Measurements from ENCODE around the gene SUDS3.
"Not testable (repeated sequence)": the region's sequence is repeated elsewhere in the genome, so short reads cannot be mapped to it uniquely, and the experiment has no call there.

SUDS3 gene, protein sequence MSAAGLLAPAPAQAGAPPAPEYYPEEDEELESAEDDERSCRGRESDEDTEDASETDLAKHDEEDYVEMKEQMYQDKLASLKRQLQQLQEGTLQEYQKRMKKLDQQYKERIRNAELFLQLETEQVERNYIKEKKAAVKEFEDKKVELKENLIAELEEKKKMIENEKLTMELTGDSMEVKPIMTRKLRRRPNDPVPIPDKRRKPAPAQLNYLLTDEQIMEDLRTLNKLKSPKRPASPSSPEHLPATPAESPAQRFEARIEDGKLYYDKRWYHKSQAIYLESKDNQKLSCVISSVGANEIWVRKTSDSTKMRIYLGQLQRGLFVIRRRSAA

DNA sequence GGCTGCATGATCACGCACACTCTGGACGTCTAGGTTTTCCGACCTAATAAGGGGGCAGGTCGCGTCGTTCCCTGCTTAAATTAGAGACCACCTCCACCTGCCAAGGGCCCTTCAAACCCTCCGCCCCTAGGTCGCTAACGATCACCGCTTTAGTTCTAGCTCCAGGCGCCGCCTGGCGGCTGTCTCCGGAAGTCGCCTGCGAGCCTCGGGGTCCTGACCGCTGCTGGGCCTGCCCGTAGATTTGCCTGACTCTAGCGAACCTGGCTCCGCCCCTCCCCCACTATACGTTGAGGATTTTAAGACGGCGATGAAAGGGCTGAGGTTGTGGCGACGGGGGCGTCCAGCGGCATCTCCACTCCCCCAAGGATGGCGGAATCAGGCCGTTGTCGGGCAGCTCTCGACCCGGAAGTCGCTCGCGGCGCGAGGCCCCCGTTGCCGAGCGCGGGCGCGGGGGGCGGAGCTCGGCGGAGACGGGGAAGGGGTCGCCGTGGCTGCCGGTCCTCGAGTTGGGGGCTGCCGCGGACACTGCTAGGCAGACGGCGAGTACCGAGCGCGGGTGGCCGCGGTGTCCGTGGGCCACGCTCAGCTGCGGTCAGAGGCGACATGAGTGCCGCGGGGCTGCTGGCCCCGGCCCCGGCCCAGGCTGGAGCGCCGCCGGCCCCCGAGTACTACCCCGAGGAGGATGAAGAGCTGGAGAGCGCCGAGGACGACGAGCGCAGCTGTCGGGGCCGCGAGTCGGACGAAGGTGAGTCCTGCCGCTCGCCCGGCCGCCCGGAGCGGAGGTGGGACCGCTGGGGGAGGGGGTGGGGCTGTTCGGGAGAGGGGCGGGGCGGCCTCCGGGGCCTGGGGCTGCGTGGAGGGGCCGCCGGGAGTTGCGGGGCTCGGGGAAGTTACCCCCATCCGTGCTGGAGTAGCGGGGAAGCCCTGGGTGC lies at the start of gene SUDS3:
TSS of gene SUDS3 (plus strand) at position 467 of the 932 bp plus-strand sequence. CDS start at position 604, 137 bp downstream.
- DNase-seq (ENCODE audit: low spot score): peak; percentile 95

DNA sequence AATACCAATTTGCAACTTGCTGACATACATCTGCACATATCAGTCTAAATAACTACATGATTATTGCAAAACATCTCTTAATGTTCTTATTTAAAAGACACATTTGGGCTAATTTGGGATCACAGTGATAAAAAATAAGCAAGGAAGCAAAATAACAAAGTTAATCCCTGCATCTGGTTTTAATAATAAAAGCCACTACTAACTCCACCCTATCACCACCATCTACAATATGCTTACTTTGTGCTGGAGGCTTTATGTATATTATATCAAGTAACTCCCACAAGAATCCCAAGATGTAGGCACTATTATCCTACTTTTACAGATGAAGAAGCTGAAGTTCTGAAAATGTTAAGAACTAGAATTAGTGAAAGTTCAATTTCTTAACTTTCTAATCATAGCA lies 49.4 kb upstream of the SUDS3 start:
- DNase-seq (ENCODE audit: low spot score): no peak

DNA sequence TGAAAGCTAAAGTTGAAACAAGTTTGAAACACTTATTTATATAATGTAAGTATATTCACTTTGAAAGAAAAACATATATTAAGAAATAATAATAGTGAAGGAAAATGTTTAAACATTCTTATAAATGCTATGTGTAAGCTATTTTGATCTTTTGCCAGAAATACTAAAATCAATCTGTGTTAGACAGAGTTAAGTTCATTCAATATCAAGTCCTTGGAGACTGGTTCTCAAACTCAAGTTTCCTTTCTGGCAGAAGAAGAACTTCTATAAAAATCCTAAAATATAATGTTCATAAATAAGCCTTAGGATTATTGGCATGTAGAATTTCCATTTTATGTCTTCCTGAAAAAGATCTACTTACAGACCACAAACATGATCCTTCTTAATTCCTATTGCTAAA lies 49.0 kb upstream of the SUDS3 start:
- no peak for DNase-seq (ENCODE audit: low spot score)

DNA sequence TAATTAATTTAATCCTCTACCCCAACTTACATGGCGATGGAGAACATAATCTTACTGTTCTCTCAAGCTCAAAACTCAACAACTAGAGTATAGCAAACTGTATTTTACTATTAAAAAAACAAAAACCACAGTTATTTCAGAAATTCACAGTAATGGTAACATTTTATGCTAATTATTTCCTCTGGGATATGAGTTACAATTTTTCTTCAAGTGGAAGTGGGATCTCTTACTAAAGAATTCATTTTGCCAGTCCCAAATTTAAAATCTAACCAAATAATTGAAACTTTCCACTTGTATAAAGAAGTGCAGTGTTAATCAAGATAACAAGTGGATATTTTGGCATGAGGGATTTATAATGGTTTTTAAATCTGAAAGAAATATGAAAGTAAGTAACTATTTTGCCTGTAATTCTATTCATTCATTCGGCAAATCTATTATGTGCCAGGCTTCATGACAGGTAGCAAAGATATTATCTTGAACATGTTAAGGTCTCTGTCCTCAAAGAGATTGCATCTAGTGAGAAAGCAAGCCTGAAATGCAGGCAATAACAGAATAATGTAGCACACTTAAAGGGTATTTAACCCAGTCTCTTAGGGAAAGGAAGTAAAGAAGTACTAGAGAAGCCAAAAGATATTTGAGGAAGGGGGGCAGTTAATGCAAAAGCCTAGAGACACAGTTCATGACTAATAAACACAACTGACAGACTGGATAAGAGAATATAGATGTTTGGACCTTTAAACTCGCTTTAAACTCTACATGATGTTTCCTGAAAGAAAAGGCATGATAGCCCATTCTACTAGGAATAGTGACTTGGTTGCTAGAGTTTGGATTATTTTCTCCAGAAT lies 47.6 kb upstream of the SUDS3 start:
- DNase-seq (ENCODE audit: low spot score): no peak

DNA sequence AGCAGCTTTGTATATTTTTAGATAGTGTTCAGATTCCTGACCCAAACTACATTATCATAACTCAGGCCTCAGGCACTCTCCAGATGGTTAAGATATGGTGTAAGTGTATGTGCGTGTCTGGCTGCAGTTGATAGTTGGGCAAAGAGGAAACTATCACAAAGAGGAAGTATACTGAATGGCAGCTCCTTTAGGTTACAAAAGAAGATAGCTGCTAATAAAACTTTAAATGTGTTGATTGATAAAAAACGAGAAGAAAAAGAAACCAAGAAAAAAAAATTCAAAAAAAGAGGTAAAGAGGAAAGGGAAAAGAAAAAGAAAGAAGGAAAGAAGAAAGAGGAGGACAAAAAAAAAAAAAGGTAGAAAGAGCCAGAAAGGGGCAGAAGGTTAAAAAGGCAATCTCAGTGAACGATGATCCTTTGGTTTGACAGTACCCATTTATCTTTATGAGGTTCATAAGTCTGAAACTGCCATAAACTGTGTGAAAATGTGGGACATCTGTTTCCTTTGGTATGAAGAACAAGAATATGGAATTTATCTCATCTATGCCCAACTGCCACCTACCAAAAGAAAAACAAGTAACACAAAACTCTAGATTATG lies 45.8 kb upstream of the SUDS3 start:
- peak; percentile 65 for DNase-seq (ENCODE audit: low spot score)

DNA sequence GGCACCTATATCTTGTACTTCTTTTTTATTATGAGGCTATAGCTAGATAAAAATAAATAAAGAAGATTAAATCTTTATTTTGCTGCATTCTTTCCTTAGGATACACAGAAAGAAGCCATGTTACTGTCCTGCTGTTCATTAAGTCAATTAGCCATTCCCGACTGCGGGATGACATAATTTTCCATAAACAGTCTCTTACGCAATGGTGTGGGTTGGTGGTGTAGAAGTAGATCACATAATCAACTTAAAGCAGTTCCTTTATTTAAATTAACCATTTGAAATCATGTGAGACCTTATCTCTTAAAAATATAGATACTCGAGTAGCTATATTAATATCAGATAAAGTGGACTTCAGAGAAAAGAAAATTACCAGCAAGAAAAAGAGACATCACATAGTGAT lies 43.8 kb upstream of the SUDS3 start:
- DNase-seq (ENCODE audit: low spot score): no peak

DNA sequence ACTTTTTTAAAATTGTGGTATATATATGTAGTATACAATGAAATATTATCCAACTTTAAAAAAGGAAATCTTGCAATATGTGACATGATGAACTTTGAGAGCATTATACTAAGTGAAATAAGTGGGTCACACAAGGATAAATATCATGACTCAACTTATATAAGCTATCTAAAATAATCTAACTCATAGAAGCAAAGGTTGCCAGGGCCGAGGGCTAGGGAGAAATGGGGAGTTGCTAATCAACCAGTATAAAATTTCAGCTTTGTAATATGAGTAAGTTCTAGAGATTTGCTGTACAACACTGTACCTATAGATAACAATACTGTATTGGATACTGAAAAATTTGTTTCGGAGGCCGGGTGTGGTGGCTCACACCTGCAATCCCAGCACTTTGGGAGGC lies 42.1 kb upstream of the SUDS3 start:
- no peak for DNase-seq (ENCODE audit: low spot score)

DNA sequence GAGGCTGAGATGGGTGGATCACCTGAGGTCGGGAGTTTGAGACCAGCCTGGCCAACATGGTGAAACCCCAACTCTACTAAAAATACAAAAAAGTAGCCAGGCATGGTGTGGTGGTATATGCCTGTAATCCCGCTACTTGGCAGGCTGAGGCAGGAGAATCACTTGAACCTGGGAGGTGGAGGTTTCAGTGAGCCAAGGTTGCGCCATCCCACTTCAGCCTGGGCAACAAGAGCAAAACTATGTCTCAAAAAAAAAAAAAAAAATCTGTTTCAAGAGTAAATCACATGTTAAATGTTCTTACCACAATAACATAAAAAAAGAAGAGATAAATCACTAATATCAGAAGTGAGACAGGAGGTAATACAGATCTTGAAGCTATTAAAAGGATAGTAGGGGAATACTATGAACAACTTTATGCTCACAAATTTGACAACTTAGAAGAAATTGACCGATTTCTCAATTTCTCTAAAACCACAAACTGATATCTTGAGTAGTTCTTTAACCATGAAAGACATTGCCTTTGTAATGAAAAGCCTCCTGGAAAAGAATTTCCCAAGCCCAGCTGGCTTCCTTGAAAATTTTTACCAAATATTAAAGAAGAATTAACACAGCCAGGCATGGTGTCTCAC lies 41.3 kb upstream of the SUDS3 start:
- DNase-seq (ENCODE audit: low spot score): no peak

DNA sequence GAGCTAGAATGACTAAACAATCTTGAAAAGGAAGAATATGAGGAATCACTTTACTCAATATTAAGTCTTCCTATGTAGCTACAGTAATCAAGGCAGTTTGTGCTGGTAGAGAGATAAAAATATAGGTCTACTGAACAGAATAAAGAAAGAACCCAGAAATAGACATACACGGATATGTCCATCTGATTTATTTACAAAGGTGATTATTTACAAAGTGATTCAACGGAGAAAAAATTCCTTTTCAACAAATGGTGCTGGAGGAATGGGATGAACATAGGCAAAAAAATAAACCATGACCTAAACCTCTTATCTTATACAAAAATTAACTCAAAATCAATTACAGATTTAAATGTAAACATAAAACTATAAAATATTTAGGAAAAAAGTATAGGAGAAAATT lies 40.2 kb upstream of the SUDS3 start:
- DNase-seq (ENCODE audit: low spot score): no peak

DNA sequence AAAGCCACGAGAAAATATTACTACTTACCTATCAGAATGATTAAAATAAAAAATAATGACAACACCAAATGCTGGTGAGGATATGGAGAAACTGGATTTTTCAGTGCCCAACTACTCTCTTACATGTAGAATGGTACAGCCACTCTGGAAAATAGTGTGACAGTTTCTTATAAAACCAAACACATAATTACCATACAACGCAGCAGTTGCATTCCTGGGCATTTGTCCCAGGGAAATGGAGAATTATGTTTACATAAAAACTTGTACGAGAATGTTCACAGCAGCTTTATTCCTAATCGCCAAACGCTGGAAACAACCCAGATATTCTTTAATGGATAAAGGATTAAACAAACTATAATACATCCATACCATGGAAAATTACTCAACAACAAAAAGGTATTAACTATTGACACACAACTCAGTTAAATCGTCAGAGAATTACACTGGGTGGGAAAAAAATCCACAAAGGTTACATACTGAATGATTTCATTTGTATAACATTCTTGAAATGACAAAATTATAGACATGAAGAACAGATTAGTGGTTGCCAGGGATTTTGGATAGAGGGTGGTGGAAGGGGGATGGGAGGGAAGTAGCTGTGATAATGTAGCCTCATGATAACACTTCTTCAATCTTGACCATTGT lies 39.0 kb upstream of the SUDS3 start:
- DNase-seq (ENCODE audit: low spot score): no peak

DNA sequence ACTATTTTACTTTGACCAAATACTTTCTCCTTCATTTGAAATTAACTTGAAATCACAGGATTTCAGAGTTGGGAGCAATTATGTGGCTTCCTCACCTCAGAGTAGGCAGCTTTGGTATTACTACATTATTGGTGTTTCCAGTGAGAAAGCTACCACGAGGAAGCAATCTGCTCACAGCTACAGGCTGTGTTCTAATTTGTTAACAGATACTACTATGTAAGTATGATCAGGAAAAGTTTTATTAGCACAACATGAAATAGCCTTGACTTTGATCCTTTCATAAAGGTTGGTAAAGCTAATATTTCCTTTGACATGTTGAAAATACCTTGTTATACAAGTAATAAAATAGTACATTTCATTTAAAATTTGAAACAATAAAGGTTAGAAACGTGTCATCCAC lies 34.3 kb upstream of the SUDS3 start:
- no peak for DNase-seq (ENCODE audit: low spot score)

DNA sequence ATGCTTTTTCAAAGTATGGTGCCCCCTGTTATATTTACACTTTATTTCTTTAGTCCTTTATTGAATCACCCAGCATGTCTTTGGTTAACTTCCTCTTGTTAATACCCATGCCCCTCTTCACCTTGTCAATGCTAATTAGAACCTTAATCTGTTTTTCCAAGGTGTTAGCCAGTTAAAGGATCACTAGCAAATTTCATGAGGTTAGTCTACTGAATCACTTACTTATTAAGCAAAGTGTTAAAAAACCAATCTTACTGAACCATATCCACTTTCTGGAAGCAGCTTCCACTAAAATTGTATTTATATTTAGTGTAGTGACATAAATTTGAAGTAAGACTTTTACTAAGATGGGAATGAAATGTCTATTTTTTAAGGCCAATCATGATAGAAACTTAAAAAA lies 31.5 kb upstream of the SUDS3 start:
- no peak for DNase-seq (ENCODE audit: low spot score)

DNA sequence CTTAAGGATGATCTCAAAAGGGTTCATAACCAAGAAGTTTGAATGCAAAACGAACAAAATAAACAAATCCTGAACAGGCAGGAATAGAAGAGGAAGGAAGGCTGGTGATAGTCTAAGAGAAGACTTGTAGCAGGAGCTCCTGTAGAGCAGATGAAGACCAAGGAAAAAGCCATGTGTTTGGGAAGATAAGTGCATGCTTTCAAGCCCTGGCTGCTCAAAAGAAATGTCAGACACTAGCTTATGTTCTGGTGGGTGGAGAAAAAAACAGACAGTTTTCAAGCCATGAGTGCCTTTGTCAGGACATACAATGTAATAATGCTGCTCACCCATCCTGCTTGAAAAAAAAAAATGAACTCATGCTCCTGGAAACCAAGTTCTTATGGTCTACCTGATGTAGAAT lies 31.0 kb upstream of the SUDS3 start:
- DNase-seq (ENCODE audit: low spot score): peak; percentile 45

DNA sequence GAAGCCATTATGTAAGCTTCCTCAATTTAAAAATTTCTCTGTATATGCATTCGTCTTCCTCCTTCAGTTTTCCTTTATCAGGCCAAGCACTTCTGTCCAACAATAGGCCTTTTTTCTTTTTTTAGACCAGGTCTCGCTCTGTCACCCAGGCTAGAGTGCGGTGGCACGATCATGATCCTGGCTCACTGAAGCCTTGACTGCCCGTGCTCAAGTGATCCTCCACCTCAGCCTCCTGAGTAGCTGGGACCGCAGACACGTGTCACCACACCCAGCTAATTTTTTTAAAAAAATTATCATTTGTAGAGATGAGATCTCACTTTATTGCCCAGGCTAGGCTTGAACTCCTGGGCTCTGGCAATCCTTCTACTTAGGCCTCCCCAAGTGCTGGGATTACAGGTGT lies 29.5 kb upstream of the SUDS3 start:
- peak; percentile 42 for DNase-seq (ENCODE audit: low spot score)

DNA sequence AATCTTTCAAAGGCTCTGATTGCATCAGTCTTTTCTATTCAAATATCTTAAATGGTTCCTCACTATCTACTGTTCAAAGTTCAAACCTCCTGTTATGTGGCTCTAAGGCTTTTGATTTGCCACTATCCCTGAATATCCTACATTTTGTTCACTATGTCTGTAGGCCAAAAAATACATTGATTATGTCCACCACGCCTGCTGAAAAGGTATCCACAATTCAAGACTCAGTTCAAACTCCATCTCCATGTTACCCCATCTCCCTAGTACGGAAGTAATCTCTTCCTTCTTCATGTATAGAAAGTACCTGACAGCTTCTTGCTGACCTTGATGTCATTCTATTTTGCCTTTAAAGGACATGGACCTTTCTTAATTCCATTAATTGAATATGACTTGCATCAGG lies 28.4 kb upstream of the SUDS3 start:
- no peak for DNase-seq (ENCODE audit: low spot score)

DNA sequence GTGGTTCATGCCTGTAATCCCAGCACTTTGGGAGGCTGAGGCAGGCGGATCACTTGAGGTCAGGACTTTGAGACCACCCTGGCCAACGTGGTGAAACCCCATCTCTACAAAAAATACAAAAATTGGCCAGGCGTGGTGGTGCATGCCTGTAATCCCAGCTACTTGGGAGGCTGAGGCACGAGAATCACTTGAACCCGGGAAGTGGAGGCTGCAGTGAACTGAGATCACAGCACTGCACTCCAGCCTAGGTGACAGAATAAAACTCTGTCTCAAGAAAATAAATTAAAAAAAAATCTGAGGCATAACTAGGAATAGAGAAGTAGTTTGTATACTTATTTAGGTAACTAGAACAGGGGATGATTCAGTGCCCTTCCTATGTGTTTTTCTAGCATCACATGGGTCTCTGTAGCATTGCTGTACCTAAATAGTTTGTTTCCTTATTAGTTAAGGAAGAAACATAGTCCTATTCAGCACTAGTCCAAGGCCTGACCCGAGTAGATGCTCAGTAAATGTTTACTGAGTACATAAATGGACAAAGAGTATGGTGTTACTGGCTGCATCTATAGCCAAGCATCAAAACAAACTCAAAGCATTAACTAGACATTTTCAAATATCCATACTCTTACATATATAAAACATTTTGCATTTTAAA lies 25.3 kb upstream of the SUDS3 start:
- DNase-seq (ENCODE audit: low spot score): no peak

DNA sequence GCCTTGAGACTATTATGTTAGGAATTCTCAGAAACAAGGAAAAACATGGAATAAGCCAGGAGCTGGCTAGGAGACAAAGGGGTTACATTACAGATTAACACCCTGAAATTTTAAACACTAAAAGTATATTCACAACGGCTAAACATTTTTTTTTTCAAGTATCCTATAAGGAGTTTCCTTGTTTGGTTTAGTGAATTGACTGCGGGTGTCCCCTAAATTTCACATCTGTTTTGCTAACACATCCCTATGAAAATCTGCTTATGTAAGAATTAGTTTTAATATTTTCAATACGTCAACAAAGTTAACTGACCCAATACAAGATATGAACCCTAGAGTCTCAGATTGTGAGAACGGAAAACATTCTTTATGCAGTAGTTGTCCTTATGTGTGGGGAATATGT lies 22.6 kb upstream of the SUDS3 start:
- no peak for DNase-seq (ENCODE audit: low spot score)

DNA sequence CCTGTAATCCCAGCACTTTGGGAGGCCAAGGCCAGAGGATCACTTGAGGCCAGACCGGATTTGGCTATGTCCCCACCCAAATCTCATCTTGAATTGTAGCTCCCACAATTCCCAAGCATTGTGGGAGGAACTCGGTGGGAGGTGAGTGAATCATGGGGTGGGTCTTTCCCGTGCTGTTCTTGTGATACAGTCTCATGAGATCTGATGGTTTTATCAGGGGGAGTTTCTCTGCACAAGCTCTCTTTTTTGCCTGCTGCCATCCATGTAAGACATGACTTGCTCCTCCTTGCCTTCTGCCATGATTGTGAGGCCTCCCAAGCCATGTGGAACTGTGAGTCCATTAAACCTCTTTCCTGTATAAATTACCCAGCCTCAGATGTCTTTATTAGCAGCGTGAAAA lies 21.9 kb upstream of the SUDS3 start:
- not testable (repeated sequence) for DNase-seq (ENCODE audit: low spot score)

DNA sequence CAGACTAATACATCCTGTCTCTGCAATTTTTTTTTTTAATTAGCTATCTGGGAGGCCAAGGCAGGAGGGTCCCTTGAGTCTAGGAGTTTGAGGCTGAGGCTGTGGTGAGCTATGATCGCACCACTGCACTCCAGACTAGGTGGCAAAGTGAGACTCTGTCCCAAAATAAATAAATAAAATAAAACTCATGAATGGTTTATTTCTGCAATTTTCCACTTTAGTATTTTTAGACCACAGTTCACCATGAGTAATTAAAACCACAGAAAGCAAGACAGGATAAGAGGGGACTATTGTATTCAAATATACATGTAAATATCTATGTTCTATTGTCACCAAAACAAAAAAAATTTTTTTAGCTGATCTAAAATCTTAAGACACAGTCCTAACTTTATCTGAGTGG lies 21.5 kb upstream of the SUDS3 start:
- no peak for DNase-seq (ENCODE audit: low spot score)

DNA sequence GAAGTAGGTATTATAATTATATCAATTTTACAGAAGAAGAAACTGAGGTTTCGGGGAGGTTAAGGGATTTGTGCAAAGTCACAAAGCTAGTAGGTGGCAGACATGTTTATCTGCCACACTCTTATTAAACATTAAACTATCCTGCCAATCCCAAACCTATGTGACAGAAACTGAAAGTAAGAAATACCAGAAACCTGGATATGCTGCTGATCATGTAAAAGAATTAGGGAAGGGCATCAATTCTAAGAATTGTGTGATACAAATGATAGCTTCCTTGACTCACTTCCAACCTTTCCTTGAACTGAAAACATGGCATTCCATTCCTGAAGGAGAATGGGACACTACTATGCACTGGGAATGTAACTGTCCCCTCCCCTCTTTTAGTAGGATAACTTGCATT lies 20.5 kb upstream of the SUDS3 start:
- no peak for DNase-seq (ENCODE audit: low spot score)
